EH (cell line): ENCODE measurements around the gene PSAP.

ENCODE experiments used
- DNase-seq: peaks from one replicate; pipeline ENCODE4 v3.0.0-alpha.2; 2015; ENCODE audit warnings: low read depth

Gene PSAP

GRCh38 chr10:71807557-71808510 lies 43.2 kb downstream of the PSAP start:
- DNase-seq = no peak

GRCh38 chr10:71806704-71807556 lies 44.1 kb downstream of the PSAP start:
- DNase-seq = no peak

GRCh38 chr10:71805776-71806703 lies 45.0 kb downstream of the PSAP start:
- no peak for DNase-seq

GRCh38 chr10:71804077-71804476 lies 47.0 kb downstream of the PSAP start:
- DNase-seq = no peak

- DNase-seq = no peak
Measured at GRCh38 chr10:71802715-71803488, 48.1 kb downstream of the PSAP start.

- no peak for DNase-seq
Measured at GRCh38 chr10:71802235-71802634, 48.8 kb downstream of the PSAP start.

GRCh38 chr10:71801361-71801760 lies 49.7 kb downstream of the PSAP start:
- no peak for DNase-seq

GRCh38 chr10:71799608-71800453 lies 51.2 kb downstream of the PSAP start:
- no peak for DNase-seq

- no peak for DNase-seq
Measured at GRCh38 chr10:71799112-71799511, 51.9 kb downstream of the PSAP start.

GRCh38 chr10:71798308-71798624 lies 52.8 kb downstream of the PSAP start:
- DNase-seq = no peak

GRCh38 chr10:71797533-71798307 lies 53.3 kb downstream of the PSAP start:
- no peak for DNase-seq

- no peak for DNase-seq
Measured at GRCh38 chr10:71796749-71797405, 54.2 kb downstream of the PSAP start.

- DNase-seq = peak; percentile 46
Measured at GRCh38 chr10:71795248-71795647, 55.8 kb downstream of the PSAP start.

- no peak for DNase-seq
Measured at GRCh38 chr10:71790749-71791440, 60.2 kb downstream of the PSAP start.

- no peak for DNase-seq
Measured at GRCh38 chr10:71789871-71790270, 61.2 kb downstream of the PSAP start.

GRCh38 chr10:71788954-71789353 lies 62.1 kb downstream of the PSAP start:
- DNase-seq = no peak

- no peak for DNase-seq
Measured at GRCh38 chr10:71784679-71785272, 66.3 kb downstream of the PSAP start.
